Tibial nerve (tissue), 3 donors: Measurements from ENCODE around the gene CTNNA3.

Experiments used
- CTCF ChIP-seq, 5 experiments: fragments of 200-600 bp in 3 of 5; fragments of 450-650 bp in 2 of 5; sonication (generic) in 3 of 5; IDR thresholded peaks; one replicate each; pipeline ENCODE4 v1.5.1; 2016 to 2019; ENCODE audit warnings: antibody characterized with exemption in 5 of 5, mild to moderate bottlenecking in 3 of 5, moderate library complexity in 2 of 5
- POLR2A ChIP-seq, 2 donors: fragments of 450-650 bp; IDR thresholded peaks; one replicate each; pipeline ENCODE4 v1.6.1; 2017; ENCODE audit warnings: antibody characterized with exemption in 2 of 2, mild to moderate bottlenecking in 2 of 2, moderate library complexity in 2 of 2

GRCh38 chr10:67119651-67120050, 576.3 kb downstream of the CTNNA3 start:
- TF ChIP-seq POLR2A (IDR thresholded peaks at IDR 0.05): no peak
- TF ChIP-seq CTCF (IDR thresholded peaks at IDR 0.05): no peak
